Measurements from ENCODE around the gene POLE2. TPM values are rescaled to one million over a fixed set of nuclear protein-coding genes. Genes with fewer than 3 reads are reported as not detected.
"Not testable (repeated sequence)": the region's sequence is repeated elsewhere in the genome, so short reads cannot be mapped to it uniquely, and the experiment has no call there.

POLE2 gene
- total RNA-seq, 1 donor from 2014 or later = 66.9 TPM

- H3K36me3 Mint-ChIP-seq = no peaks in the 10 kb centered on the region
- Histone ChIP-seq H3K36me3 (no peaks in the 10 kb centered on the region), H3K27ac (no peak overlapping the region)
Observed at GRCh38 chr14:49703965-49704364, 16.0 kb upstream of the POLE2 start.

DNA sequence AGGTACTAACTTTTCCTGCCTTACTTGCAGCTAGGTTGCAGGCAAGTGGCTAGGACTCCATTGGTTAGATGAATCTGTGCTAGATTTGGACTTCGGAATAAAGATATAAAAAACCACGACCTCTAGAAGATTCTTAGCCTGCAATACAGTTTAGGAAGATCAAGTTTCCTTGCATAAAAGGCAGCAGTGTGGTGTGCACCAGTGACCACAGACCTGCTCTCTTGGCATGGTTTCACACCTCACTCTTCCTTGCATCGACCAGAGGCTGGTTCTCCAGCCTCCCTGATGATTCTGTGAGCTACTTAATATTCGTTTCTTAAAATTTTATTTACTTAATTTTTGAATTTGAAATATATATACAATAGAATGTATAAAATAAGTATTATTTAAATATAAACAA lies 14.7 kb upstream of the POLE2 start:
- Histone ChIP-seq H3K9ac (no peak overlapping the region), H3K79me2 (ENCODE audit: low read depth) (no peaks in the 10 kb centered on the region), H3K4me1 (no peaks in the 10 kb centered on the region), H3K4me3 (no peak overlapping the region), H3K36me3 (no peaks in the 10 kb centered on the region), H3K27me3 (no peaks in the 10 kb centered on the region), H3K27ac (no peak overlapping the region), H3F3A (ENCODE audit: low read depth) (no peaks in the 10 kb centered on the region), H2AFZ (replicated peaks) (no peak overlapping the region), H3K9me3 (ENCODE audit: low read depth) (no peaks in the 10 kb centered on the region), H4K20me1 (ENCODE audit: low read depth) (no peaks in the 10 kb centered on the region), H3K4me2 (no peak overlapping the region)
- TF ChIP-seq EZH2phosphoT487 (IDR thresholded peaks at IDR 0.05) (no peak), EZH2 (IDR thresholded peaks at IDR 0.05) (no peak)
- TF ChIP-seq, protein P1, sequence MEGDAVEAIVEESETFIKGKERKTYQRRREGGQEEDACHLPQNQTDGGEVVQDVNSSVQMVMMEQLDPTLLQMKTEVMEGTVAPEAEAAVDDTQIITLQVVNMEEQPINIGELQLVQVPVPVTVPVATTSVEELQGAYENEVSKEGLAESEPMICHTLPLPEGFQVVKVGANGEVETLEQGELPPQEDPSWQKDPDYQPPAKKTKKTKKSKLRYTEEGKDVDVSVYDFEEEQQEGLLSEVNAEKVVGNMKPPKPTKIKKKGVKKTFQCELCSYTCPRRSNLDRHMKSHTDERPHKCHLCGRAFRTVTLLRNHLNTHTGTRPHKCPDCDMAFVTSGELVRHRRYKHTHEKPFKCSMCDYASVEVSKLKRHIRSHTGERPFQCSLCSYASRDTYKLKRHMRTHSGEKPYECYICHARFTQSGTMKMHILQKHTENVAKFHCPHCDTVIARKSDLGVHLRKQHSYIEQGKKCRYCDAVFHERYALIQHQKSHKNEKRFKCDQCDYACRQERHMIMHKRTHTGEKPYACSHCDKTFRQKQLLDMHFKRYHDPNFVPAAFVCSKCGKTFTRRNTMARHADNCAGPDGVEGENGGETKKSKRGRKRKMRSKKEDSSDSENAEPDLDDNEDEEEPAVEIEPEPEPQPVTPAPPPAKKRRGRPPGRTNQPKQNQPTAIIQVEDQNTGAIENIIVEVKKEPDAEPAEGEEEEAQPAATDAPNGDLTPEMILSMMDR (IDR thresholded peaks at IDR 0.05) = no peak
- Mint-ChIP-seq H3K9me3 (no peaks in the 10 kb centered on the region), H3K4me1 (peaks cover 7% of the 10 kb centered on the region), H3K4me3 (no peak overlapping the region), H3K36me3 (no peaks in the 10 kb centered on the region), H3K27ac (no peak overlapping the region), H3K27me3 (ENCODE audit: insufficient read depth, low read depth) (no peaks in the 10 kb centered on the region)
- DNase-seq (ENCODE audit: low spot score) = no peak

More at GRCh38 chr14:49703965-49704364, 16.0 kb upstream of the POLE2 start:
- Mint-ChIP-seq H3K4me3 (no peak overlapping the region), H3K27ac (no peak overlapping the region), H3K9me3 (no peaks in the 10 kb centered on the region), H3K4me1 (peaks cover 7% of the 10 kb centered on the region), H3K27me3 (ENCODE audit: insufficient read depth, low read depth) (no peaks in the 10 kb centered on the region)
- Histone ChIP-seq H3K4me2 (no peak overlapping the region), H2AFZ (replicated peaks) (no peak overlapping the region), H3K4me3 (no peak overlapping the region), H3K9me3 (ENCODE audit: low read depth) (no peaks in the 10 kb centered on the region), H3K9ac (no peak overlapping the region), H4K20me1 (ENCODE audit: low read depth) (no peaks in the 10 kb centered on the region), H3F3A (ENCODE audit: low read depth) (no peaks in the 10 kb centered on the region), H3K4me1 (no peaks in the 10 kb centered on the region), H3K27me3 (no peaks in the 10 kb centered on the region), H3K79me2 (ENCODE audit: low read depth) (no peaks in the 10 kb centered on the region)
- TF ChIP-seq EZH2phosphoT487 (IDR thresholded peaks at IDR 0.05) (no peak), EZH2 (IDR thresholded peaks at IDR 0.05) (no peak)
- TF ChIP-seq, protein P1 (IDR thresholded peaks at IDR 0.05) = no peak
- no peak for DNase-seq (ENCODE audit: low spot score)

- H3K4me1 ChIP-seq; H3K9me3 ChIP-seq (ENCODE audit: low read depth); H3K36me3 ChIP-seq; H3K27ac Mint-ChIP-seq; H3K9me3 Mint-ChIP-seq; H3K9ac ChIP-seq; H3K79me2 ChIP-seq (ENCODE audit: low read depth); H2AFZ ChIP-seq (replicated peaks); DNase-seq (ENCODE audit: low spot score); H4K20me1 ChIP-seq (ENCODE audit: low read depth); H3K36me3 Mint-ChIP-seq; H3K27me3 Mint-ChIP-seq (ENCODE audit: insufficient read depth, low read depth); H3K27ac ChIP-seq: not testable (repeated sequence)
- Mint-ChIP-seq H3K4me3 (peak overlapping the region; percentile 89), H3K4me1 (peaks cover 16% of the 10 kb centered on the region)
- Histone ChIP-seq H3K4me2 (peak overlapping the region; percentile 86), H3K27me3 (peaks cover 41% of the 10 kb centered on the region), H3K4me3 (peak overlapping the region; percentile 63), H3F3A (ENCODE audit: low read depth) (peaks cover 36% of the 10 kb centered on the region)
Observed at GRCh38 chr14:49693735-49694124, 5.7 kb upstream of the POLE2 start.

DNA sequence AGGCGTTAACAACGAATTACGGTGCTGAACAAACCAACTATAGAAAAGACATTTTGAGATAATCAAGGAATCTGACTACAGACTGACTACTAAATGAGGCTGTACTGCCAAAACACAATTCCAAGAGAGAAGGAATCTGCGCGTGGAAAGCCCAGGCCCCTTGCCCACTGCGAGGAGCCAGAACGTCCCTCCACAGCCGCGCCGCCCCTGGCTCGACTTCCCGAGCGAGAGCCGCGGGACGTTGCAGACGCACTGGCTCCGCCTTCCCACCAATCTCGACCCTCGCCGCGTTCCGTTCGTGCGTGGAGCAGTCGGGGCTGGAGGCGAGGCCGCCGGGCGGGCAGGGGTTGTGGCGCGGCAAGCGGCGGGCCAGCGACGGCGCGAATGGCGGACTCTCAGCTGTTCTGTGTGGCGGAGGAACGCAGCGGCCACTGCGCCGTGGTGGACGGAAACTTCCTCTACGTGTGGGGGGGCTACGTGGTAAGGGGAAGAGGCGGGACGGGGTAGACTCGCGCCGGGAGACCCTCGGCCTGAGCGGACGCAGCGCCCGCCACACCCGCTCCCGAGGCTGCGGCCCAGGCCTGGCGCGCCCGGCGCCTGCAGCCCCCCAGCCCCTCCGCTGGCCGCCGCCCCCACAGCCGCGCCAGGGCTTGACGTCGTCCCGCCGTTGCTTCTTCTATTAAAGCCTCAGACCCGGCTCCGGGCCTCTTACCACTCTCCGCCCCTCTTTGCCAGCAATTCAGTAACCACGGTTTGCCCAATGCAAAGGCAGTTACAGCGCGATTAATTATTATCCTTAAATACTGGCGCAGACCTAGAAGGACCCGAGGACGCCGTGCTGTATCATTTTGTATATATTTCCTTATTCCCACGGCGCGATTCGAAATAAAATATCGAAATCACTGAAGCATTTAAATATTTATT lies 5.1 kb upstream of the POLE2 start, which contains the start of gene KLHDC1:
TSS of gene KLHDC1 (plus strand) at position 310 of the 924 bp plus-strand sequence. CDS start at position 385, 75 bp downstream.
- H3K27ac Mint-ChIP-seq = peak within 1 kb of the TSS; percentile 1
- no peak within 1 kb of the TSS for H3K27ac ChIP-seq

More for the DNA sequence above, 5.1 kb upstream of the POLE2 start, which contains the start of gene KLHDC1:
- TF ChIP-seq EZH2phosphoT487 (IDR thresholded peaks at IDR 0.05) (peak; percentile 31), EZH2 (IDR thresholded peaks at IDR 0.05) (peak; percentile 55)
- TF ChIP-seq, protein P1 (IDR thresholded peaks at IDR 0.05) = no peak
- peak; percentile 87 for DNase-seq (ENCODE audit: low spot score)
- peaks cover 6% of the 10 kb centered on the region for H3K27me3 Mint-ChIP-seq (ENCODE audit: insufficient read depth, low read depth)
- peak within 1 kb of the TSS; percentile 63 for H3K4me3 ChIP-seq
- no peak within 1 kb of the TSS for H3K9ac ChIP-seq
- no peaks in the 10 kb centered on the region for H3K79me2 ChIP-seq (ENCODE audit: low read depth)
- peaks cover 2% of the 10 kb centered on the region for H3K9me3 Mint-ChIP-seq
- H3K36me3 ChIP-seq = no peaks in the 10 kb centered on the region
- peaks cover 8% of the 10 kb centered on the region for H3K4me1 ChIP-seq
- peak within 1 kb of the TSS; percentile 97 for H2AFZ ChIP-seq (replicated peaks)
- H3K4me1 Mint-ChIP-seq = peaks cover 22% of the 10 kb centered on the region
- H3K4me3 Mint-ChIP-seq = peak within 1 kb of the TSS; percentile 89
- no peaks in the 10 kb centered on the region for H3K9me3 ChIP-seq (ENCODE audit: low read depth)
- peaks cover 43% of the 10 kb centered on the region for H3K27me3 ChIP-seq
- H4K20me1 ChIP-seq (ENCODE audit: low read depth) = no peaks in the 10 kb centered on the region
- no peaks in the 10 kb centered on the region for H3K36me3 Mint-ChIP-seq
- peak within 1 kb of the TSS; percentile 86 for H3K4me2 ChIP-seq
- H3F3A ChIP-seq (ENCODE audit: low read depth) = peaks cover 43% of the 10 kb centered on the region

Data from neural progenitor cell (in vitro differentiated cells).